Measurements from ENCODE around the gene LFNG.

Gene LFNG

DNA sequence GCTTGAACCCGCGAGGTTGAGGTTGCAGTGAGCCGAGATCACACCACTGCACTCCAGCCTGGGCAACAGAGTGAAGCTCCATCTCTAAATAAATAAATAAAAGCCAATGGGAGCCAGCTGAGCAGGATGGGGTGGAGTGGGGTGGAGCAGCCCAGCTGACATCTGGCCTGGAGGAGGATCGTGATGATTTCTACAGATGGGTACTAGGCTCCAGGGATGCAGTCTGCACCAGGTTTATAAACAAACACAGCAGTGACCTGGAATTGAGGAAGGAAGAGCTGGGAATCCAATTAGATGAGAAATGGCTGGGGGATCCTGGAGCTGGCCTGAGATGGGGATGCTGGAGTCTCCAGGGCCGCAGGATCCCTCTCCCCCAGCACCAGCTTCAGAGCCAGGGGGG, 36.1 kb upstream of the LFNG start:
- no peak for DNase-seq (ENCODE audit: low read depth, low spot score)

DNA sequence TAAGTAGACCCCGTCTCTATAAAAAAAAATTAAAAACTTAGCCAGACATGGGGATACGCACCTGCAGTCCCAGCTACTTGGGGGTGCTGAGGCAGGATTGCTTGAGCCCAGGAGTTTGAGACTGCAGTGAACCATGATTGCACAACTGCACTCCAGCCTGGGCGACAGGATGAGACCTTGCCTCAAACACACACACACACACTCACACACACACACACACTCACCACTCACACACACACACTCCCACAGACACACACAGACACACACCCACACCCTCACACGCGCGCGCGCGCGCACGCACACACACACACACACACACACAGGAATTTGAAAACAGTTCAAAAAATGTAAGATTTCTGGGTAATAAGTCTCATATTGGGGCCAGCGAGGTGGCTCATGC, 34.7 kb upstream of the LFNG start:
- DNase-seq (ENCODE audit: low read depth, low spot score), result no peak

DNA sequence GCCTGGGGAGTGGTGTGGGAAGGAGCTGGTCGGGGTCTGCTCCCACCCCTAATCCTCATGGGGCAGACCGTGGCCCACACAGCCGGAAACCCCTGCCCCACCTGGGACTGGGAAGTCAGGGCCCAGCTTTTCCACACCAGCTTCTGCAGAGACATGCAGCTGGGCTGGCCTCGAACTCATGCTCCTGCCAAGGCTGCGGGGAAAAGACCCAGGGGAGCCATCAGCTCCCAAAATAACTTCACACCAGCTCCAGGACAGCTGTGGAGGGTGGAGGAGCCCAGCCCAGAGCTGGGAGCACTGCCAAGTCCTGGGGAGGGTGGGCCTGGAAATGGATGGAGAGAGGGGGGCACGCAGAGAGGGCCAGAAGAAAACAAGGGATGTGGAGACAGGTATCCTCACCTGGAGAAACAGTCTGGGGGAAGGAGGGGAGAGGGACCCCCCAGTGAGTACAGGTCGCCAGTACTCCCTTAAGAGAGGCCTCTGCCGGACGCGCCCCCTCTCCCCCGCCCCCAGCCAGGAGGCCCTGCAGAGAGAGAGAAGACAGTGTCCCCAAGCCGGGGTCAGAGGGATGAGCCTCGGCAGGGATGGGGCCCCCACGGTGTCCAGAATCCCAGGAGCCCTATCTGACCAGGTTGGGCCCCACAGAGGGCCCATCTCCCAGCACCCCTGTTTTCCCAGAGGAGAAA, 31.8 kb upstream of the LFNG start:
- DNase-seq (ENCODE audit: low read depth, low spot score), result no peak

DNA sequence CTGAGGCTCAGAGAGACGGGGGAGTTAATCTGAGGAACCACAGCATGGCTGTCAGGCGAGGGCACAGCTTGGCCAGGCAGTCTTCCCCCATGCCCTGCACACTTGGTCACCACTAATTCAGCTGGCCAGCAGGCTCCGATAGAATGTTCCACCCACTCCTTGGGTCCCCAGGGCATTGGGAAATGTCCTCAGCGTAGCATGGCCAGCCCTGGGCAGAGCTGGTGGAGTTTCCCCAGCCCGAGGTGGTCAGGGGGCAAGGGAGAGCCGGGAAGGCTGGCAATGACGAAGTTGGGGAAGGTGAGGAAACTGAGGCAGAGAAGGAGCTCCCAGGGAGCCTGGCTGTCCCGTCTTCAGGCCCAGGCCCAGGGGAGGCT, 31.3 kb upstream of the LFNG start:
- no peak for DNase-seq (ENCODE audit: low read depth, low spot score)

DNA sequence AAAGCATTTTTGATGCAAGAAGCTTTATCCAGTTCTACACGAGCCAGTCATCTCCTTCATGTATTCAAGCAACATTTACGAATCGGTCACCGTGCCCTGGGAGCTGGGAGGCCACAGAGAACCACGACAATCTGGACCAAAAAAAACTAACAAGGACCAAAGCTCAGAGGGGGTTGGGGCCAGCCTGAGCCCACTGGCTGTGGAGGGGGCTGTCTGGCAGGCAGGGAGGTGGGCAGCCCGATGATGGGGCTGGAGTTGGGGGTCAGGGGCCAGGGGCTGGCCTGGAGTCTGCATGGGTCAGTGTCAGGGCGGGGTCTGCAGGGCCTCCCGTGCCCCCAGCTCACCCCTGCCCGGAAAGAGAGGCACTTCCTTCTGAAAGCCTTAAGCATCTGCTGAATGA, 30.9 kb upstream of the LFNG start:
- DNase-seq (ENCODE audit: low read depth, low spot score), result no peak

DNA sequence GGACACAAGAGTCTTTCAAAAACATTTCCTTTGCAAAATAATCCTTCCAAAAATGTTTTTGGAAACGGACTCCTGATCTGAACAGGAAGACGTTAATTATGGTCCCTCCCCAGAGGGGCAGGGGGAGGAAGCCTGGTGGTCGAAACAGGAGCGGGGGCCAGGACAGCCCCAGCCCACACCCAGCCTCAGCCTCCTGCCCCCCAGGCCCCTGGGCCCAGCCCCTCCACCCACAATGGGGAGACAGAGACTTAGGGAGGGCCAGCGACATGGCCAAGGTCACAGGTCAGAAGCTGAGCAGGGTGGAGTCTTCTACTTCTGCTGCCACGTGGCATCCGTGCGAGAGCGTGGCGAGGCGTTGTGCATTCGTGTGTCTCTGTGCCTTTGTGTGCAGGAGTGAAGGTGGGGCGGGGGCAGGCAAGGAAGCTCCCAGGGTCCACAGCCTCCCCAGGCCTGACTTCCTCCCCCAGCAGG, 29.4 kb upstream of the LFNG start:
- DNase-seq (ENCODE audit: low read depth, low spot score), result no peak

DNA sequence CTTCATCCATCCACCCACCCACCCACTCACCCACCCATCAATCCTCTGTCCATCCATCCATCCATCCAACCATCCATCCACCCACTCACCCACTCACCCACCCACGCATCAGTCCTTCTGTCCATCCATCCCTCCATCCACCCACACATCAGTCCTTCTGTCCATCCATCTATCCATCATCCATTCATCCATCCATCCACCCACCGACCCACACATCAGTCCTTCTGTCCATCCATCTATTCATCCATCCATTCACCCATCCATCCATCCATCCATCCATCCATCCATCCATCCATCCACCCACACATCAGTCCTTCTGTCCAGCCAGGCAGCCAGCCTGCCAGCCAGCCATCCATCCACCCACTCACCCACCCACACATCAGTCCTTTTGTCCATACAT, 27.5 kb upstream of the LFNG start:
- no peak for DNase-seq (ENCODE audit: low read depth, low spot score)

DNA sequence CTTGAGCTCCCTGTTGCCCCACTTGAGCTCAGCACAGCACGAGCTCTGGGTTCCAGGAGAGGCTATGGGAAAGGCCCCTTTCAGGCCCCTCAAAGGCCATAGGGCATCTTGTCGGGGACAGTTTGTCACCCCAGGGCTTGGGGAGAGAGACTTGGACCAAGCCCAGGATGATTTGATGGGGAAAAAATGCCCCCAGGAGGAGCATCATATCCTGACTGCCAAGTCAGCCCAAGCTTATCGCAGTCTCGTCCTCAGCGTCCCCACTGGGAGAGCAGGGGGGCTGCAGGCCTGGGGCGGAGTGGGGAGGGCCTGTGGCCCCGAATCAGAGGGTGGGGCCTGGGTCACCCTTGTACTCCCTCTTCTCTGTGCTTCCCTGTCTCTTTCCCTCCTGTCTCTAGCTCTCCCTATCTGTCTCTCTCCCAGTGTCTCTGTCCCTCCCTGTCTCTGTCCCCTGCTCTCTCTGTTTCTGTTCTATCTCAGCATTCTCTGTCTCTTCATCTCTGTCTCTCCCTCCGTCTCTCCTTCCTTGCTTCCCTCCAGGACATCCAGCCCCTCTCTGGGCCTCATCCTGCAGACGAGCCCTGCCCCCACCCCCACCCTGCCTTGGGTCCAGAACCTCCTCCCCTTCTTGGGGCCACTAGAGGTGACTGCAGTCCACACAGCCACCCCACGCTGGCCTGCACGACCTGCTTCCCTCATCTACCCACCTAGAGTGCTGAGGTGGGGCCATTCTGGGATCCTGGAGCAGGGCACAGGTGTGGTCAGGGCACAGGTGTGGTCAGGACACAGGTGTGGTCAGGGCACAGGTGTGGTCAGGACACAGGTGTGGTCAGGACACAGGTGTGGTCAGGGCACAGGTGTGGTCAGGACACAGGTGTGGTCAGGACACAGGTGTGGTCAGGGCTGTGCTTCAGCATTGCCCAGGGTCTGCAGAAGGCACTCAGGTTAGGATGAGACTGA, 26.1 kb upstream of the LFNG start:
- no peak for DNase-seq (ENCODE audit: low read depth, low spot score)

DNA sequence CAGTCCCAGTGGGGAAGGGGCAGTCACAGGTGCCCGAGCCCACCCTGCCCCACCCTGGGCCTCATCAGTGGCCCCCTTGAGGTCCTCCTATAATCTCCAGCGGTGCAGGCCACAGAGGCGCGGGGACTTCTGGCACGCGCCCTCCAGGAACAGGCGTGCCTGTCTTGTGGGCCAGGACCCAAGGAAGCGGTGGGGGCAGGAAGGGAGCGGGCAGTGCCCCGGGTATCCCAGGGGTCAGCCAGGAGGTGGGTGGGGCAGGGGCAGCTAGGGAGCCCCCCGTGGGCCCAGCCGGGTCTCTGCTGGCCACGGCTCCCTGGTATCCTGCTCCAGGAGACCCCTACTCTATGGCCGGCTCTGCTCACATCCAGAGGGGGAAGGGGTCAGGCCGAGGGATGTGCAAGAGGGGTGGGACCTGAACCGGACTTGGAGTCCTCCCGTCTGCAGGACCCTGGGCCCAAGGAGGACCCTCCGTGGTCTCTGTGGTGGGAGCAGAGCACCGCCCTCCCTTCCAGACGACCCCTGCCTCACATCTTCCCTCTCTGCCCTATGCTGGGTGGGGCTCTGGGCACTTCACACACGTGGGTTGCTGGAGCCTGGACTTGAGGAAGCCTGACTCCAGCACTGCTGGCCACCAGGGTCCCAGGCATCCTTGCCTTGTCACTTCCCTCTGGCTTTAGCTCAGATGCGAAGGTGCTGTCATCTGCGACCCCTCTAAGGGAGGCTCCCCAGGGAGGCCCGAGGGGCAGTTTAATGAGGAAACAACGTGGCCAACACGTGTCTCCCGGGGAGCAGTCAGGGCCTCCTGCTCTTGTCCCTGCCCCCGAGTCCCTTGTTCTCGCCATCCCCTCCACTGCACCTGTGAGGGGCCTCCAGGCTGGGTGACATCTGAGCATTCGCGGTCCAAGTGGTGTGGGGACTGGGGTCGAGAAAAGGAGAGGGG, 25.1 kb upstream of the LFNG start:
- DNase-seq (ENCODE audit: low read depth, low spot score), result no peak

DNA sequence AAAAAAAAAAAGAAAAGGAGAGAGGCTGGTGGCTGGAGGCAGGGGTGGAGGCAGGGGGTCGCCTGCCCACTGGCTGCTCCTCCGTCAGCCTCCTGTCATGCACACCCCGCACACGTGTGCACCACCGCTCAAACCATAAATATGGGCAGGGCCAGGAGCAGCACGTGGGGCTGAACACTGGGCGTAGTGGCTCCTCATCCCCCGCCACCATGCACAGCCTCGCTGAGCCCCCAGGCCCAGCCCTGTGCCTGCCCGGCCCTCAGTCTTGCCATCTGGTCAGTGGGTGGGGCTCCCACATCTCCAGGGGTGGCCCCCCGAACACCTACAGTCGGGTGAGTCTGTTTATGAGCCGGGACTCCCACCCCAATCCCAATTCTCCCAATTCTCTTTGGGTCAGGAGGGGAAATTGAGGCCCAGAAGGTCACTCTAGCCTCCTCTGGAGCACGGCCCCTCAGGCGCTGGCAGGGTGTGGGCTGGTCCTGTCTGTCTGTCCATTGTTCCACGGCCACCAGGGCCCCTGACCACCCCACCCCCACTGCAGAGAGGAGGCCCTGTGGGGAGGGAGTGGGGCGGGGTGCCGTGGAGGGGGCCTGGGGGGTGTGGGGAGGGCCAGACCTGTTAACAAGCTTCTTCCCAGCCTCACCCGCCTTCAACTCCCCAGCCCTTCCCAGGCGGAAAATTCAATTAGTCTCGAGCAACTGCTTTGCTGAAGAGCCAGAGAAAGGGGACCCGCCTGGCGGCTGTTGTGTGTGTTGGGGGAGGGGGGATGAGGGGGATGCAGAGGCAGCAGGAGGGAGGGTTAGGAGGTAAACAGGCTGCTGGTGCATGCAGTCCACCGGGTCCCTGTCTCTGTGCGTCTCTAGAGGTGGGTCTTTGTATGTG, 23.9 kb upstream of the LFNG start:
- no peak for DNase-seq (ENCODE audit: low read depth, low spot score)

DNA sequence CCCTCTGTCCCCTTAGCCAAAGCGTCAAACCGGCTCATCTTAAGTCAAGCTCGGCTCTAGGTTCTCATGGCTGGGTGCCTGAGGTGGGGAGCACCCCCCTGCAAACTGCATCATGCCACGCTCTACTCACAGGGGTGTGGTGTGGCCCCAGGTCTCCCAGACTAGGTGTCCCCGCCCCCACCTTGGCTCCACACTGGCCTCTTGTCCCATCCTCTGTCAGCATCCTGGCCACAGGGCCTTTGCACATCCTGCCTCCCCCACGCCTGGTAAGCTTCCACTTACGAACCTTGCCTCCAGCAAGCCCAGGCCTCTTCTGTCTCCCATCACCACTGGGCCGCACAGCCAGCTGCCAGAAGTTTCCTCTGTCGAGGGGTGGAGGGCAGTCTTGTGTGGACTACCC, 23.2 kb upstream of the LFNG start:
- no peak for DNase-seq (ENCODE audit: low read depth, low spot score)

DNA sequence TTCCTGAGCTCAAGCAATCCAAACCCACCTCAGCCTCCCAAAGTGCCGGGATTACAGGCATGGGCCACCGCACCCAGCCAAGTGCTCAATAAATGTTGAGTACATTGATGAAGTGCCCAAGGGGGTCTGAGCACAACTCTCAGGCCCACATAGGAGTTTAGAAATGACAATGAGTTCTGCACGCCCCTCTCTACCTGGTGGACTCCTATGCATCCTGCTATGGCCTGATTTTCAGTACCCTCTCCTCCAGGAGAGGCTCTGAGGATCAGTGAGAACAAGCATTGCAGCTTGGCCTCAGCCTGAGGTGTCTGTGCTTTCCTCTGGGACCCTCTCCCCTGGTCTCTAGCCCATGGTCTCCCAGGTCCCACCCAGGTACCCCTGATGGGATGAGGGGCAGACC, 22.5 kb upstream of the LFNG start:
- no peak for DNase-seq (ENCODE audit: low read depth, low spot score)

DNA sequence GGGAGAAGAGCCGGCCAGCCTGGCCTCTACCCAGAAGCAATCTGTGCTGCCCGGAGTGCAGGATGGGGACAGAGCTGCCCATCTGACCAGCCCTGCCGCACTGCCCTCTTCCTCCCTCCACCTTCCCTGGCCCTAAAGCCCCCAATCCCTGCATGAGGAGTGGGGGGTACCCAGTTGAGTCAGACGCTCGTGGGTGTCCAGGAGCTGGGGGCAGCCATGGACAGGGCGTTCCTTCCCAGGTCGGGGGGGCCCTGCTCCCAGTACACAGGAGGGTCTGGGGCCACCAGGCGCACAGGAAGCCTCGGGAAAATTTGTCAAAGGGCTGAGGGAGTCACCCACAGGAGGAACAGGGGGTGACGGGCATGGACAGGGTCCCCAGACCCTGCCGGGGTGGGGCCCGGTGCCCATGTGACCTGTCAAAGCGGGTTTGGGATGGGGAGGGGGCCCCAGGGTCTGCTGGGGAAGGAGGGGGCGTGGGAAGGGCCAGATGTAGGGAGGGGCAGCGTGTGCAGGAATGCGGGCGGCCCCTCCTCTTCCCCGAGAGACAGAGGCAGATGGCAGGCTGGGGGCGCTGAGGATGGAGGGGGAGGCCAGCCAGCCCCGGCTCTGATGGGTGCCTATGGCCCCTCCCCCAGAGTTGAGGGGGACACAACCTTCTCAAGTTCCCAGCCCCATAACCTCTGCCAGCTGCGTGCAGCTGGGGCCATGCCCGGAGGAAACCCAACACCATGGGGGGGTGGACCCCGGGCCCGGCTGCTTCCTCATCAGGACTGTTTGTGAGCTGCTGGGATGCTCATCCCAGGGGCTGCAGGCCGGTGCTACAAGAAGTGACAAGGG, 21.9 kb upstream of the LFNG start:
- DNase-seq (ENCODE audit: low read depth, low spot score), result no peak

DNA sequence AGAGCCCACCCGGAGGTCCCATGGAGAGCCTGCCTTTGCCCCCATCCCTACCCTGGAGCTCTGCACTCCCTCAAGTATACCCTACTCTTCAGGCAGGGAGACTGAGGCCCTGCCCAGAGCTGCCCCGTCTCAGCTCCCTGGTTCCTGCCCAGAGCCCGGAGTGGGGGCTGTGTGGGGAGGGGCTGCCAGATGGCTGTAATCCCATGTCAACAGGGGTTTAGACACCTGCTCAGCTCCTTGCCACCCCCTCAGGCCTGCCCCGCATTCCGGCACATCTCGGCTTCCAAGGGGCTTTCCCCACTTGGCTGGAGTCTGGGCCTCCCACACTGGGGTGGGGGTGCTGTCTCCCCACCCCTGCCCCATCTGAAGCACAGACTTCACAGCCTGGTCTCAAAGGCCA, 20.9 kb upstream of the LFNG start:
- DNase-seq (ENCODE audit: low read depth, low spot score), result no peak

DNA sequence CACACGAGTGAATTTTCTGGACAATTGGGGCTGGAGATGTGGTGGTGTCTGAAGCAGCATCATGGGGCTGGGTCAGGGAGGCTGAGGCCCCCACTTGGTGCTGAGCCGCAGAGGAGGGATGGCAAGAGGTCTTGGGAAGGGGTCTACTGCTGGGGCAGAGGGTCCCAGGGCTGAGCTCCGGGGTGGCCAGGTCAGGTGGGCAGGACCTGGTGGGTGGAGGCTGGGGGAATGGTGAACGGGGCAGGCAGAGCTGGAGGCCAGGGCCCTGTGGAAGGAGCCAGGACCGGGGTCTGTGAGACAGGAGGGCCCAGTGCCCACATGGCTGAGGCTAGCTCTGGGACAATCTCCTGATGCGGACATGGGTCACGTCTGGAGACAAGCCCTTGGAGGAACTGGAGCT, 20.4 kb upstream of the LFNG start:
- DNase-seq (ENCODE audit: low read depth, low spot score), result no peak

DNA sequence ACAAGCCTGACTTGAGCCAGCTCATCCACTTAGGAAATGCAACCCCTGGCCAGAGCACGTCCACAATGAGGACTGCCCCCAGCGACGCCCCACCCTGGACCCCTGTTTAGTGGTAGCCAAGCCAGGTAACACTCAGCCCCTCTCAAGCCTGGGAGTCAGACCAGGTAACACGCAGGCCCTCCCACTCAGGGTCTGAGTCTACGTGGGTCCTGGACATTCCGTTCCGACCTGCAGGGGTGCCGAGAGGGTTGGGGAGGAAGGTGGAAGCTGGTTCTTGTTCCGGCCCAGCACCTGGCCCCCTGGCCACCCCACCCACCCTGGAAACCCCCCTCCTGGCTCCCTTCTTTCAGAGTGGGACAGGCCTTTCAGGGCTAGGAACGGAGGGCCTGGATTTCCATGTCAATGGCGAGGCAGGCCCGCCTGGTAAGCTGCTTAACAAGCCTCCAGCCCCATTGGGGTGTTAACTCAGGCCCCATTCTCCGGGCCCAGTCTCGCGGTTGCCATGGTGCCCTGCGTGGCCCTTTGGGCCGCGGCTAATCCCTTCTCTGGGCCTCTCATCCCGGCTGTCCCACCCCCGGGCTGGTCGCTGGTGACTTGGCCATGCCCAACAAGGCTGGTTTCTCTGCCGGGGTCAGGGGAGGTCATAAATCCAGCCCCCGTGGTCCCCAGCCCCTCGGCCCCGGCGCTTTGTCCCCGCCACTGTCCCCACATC, 19.7 kb upstream of the LFNG start:
- no peak for DNase-seq (ENCODE audit: low read depth, low spot score)

DNA sequence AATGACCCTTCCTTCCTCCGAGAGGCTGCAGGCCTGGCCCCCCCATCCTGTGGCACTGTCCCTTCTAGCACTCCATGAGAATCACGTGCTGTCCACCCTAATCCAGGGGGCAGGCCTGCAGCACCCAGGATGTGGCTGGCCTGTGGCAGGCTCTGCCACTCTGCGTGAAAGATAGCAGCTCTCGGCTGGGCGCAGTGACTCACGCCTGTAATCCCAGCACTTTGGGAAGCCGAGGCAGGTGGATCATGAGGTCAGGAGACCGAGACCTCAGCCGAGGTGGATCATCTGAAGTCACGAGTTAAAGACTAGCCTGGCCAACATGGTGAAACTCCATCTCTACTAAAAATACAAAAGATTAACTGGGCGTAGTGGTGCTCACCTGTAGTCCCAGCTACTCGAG, 18.9 kb upstream of the LFNG start:
- DNase-seq (ENCODE audit: low read depth, low spot score), result no peak

DNA sequence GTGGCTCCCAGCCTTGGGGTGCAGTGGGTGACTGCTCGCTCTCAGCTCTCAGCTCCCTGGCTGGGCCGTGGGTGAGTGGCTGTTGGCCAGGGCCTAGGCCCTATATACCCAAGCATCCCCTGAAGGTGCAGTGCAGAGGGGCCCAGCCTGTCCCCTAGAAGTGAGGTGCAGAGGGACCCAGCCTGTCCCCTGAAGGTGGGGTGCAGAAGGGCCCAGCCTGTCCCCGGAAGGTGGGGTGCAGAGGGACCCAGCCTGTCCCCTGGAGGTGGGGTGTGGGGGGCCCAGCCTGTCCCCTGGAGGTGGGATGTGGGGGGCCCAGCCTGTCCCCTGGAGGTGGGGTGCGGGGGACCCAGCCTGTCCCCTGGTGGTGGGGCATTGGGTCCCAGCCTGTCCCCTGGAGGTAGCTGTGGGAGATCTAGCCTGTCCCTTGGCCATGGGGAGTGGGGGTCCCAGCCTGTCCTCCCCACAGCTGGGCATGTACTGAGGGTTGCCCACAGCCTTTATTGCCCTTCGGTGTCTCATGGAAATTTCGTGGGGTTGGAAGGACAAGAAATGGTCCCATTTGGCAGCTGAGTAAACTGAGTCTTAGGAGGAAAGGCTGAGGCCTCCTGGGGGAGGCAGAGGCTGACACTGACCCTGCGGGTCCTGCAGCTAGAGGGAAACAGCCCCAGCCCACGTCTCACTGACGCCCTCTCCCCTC, 17.5 kb upstream of the LFNG start:
- DNase-seq (ENCODE audit: low read depth, low spot score), result no peak

DNA sequence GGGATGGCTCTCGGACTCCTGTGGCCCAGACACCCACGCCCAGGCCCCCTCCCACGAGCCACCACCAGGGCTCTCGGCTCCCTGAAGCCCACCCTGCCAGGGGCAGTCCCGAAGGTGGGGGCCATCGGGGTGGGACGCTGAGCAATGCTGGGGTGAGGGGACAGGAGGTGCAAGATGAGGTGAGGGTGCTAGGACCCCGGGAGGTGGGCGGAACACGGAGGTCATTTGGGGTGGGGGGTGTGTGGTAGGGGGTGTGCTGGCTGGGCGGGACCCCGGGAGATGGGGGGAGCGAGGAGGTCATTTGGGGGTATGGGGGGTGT, 17.0 kb upstream of the LFNG start:
- no peak for DNase-seq (ENCODE audit: low read depth, low spot score)

All from activated CD4-positive, CD25-positive, alpha-beta regulatory T cell treated with anti-CD3 and anti-CD28 coated beads, Interleukin-2, amount 50 U/mL, for 16 hours (primary cell).